ENCODE measurements around the gene MICAL2. TPM values are rescaled to one million over a fixed set of nuclear protein-coding genes. Genes with fewer than 3 reads are reported as not detected.
A peak's percentile ranks its signal among the peaks of the same experiment; 100 is the strongest.

The MICAL2 gene
- polyA plus RNA-seq (2011; rRNA removed) (114 and 135 TPM in 2 replicates), polyA minus RNA-seq (2011; rRNA and poly(A)+ RNA removed) (200 and 221 TPM in 2 replicates)

- no peak for DNase-seq (ENCODE audit: low read depth)
- peak within 1 kb of the TSS; percentile 73 for H3K4me3 ChIP-seq (ENCODE audit: low read depth, low read length)
- CTCF ChIA-PET = interaction anchor here (1.1 kb wide), 1 partner anchor 24 kb away, joined by 3 read pairs; no protein-coding TSS in a partner anchor
- H3K36me3 ChIP-seq (ENCODE audit: control insufficient read depth, insufficient read depth, low read length) = no peaks in the 10 kb centered on the region
- TF ChIP-seq CTCF (IDR thresholded peaks at IDR 0.05; ENCODE audit: insufficient read depth, low read depth, low read length) = no peak
- POLR2A ChIA-PET = interaction anchor here (0.8 to 1.0 kb wide), 2 partner anchors 9 to 21 kb away, joined by 3 to 6 read pairs; no protein-coding TSS in a partner anchor
- no peaks in the 10 kb centered on the region for H3K27me3 ChIP-seq (ENCODE audit: control insufficient read depth, insufficient read depth, low read length)
These were observed at the start of gene MICAL2 for GRCh38 chr11:12110201-12110713. MICAL2 (plus strand) TSS chr11:12110590; CDS start chr11:12162156, 51,566 bp downstream.

GRCh38 chr11:12061851-12062560, 48.4 kb upstream of the MICAL2 start:
- POLR2A ChIA-PET = no interaction called here
- TF ChIP-seq CTCF (IDR thresholded peaks at IDR 0.05; ENCODE audit: insufficient read depth, low read depth, low read length) = no peak
- CTCF ChIA-PET = interaction anchor here (0.9 to 1.3 kb wide), 5 partner anchors 10 to 218 kb away, joined by 3 to 9 read pairs (median 4); no protein-coding TSS in a partner anchor
- Histone ChIP-seq H3K36me3 (ENCODE audit: control insufficient read depth, insufficient read depth, low read length) (no peaks in the 10 kb centered on the region), H3K4me3 (ENCODE audit: low read depth, low read length) (no peak overlapping the region), H3K27me3 (ENCODE audit: control insufficient read depth, insufficient read depth, low read length) (no peaks in the 10 kb centered on the region)
- DNase-seq (ENCODE audit: low read depth) = no peak

- DNase-seq (ENCODE audit: low read depth) = no peak
These were observed 47.1 kb upstream of the MICAL2 start for GRCh38 chr11:12063251-12063650.

GRCh38 chr11:12064136-12064953, 46.0 kb upstream of the MICAL2 start:
- ChIA-PET CTCF (interaction anchor here (0.5 to 3.7 kb wide), 3 partner anchors 17 to 1294 kb away, joined by 3 to 21 read pairs (median 4); no protein-coding TSS in a partner anchor), POLR2A (no interaction called here)
- H3K4me3 ChIP-seq (ENCODE audit: low read depth, low read length) = no peak overlapping the region
- DNase-seq (ENCODE audit: low read depth) = no peak
- H3K27me3 ChIP-seq (ENCODE audit: control insufficient read depth, insufficient read depth, low read length) = no peaks in the 10 kb centered on the region
- no peak for TF ChIP-seq CTCF (IDR thresholded peaks at IDR 0.05; ENCODE audit: insufficient read depth, low read depth, low read length)
- H3K36me3 ChIP-seq (ENCODE audit: control insufficient read depth, insufficient read depth, low read length) = no peaks in the 10 kb centered on the region

More at GRCh38 chr11:12063251-12063650, 47.1 kb upstream of the MICAL2 start:
- ChIA-PET CTCF (interaction anchor here (0.7 to 1.2 kb wide), 4 partner anchors 11 to 26 kb away, joined by 3 to 4 read pairs (median 4); no protein-coding TSS in a partner anchor), POLR2A (no interaction called here)
- Histone ChIP-seq H3K27me3 (ENCODE audit: control insufficient read depth, insufficient read depth, low read length) (no peaks in the 10 kb centered on the region), H3K36me3 (ENCODE audit: control insufficient read depth, insufficient read depth, low read length) (no peaks in the 10 kb centered on the region), H3K4me3 (ENCODE audit: low read depth, low read length) (no peak overlapping the region)
- TF ChIP-seq CTCF (IDR thresholded peaks at IDR 0.05; ENCODE audit: insufficient read depth, low read depth, low read length) = no peak

GRCh38 chr11:12064954-12065280, 45.5 kb upstream of the MICAL2 start:
- no peak for DNase-seq (ENCODE audit: low read depth)
- POLR2A ChIA-PET = no interaction called here
- no peaks in the 10 kb centered on the region for H3K36me3 ChIP-seq (ENCODE audit: control insufficient read depth, insufficient read depth, low read length)
- CTCF ChIA-PET = interaction anchor here (3.7 kb wide), 1 partner anchor 18 kb away, joined by 21 read pairs; no protein-coding TSS in a partner anchor
- no peak overlapping the region for H3K4me3 ChIP-seq (ENCODE audit: low read depth, low read length)
- TF ChIP-seq CTCF (IDR thresholded peaks at IDR 0.05; ENCODE audit: insufficient read depth, low read depth, low read length) = no peak
- no peaks in the 10 kb centered on the region for H3K27me3 ChIP-seq (ENCODE audit: control insufficient read depth, insufficient read depth, low read length)

Measured in BJ (cell line).